ENCODE data around the gene DGKE.

The DGKE gene

DNA sequence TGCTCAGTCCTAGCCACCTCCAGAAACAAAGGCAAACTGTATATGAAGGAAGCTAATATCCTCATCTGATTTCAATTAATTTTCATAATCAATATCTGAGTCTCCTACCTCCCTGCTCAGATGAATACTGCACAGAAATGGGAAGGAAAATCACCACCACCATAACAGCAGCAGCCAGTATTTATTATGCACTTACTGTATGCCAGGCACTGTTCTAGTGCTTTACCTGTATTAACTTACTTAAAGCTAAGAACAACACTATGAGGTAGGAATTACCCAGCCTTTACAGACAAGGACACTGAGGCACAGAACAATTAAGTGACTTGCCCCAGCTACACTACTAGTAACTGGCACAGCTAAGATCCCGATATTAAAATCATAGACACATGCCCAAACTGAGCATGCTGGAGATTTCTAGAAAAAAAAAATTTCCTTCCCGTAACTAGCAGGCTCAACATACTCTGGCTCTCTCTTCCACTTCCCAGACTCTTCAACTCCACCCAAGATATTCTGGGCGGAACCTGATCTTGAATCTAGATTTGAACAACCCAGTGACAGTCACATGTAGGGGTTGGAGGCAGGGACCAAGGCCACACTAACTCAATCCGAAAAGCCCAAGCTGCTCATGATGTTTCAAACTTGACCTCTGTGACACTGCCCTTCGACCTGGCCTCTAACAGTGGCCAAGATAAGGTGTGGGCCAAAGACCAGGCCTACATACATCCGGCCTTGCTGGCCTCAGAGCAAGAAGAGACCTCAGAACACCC, 76.0 kb downstream of the DGKE start:
- DNase-seq (ENCODE audit: low spot score): no peak

GRCh38 chr17:56910509-56911235, 76.7 kb downstream of the DGKE start:
- H3K27ac ChIP-seq: peak overlapping the region; percentile 25 to 38
- TF ChIP-seq, protein P1, sequence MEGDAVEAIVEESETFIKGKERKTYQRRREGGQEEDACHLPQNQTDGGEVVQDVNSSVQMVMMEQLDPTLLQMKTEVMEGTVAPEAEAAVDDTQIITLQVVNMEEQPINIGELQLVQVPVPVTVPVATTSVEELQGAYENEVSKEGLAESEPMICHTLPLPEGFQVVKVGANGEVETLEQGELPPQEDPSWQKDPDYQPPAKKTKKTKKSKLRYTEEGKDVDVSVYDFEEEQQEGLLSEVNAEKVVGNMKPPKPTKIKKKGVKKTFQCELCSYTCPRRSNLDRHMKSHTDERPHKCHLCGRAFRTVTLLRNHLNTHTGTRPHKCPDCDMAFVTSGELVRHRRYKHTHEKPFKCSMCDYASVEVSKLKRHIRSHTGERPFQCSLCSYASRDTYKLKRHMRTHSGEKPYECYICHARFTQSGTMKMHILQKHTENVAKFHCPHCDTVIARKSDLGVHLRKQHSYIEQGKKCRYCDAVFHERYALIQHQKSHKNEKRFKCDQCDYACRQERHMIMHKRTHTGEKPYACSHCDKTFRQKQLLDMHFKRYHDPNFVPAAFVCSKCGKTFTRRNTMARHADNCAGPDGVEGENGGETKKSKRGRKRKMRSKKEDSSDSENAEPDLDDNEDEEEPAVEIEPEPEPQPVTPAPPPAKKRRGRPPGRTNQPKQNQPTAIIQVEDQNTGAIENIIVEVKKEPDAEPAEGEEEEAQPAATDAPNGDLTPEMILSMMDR (IDR thresholded peaks at IDR 0.05): no peak
- H3K4me3 ChIP-seq: peak overlapping the region; percentile 18
- no peak for DNase-seq (ENCODE audit: low spot score)

More for the DNA sequence above, 76.0 kb downstream of the DGKE start:
- H3K27ac ChIP-seq: peak overlapping the region; percentile 25 to 38
- TF ChIP-seq, protein P1 (IDR thresholded peaks at IDR 0.05): no peak
- H3K4me3 ChIP-seq: peak overlapping the region; percentile 15

GRCh38 chr17:56912105-56912999, 78.4 kb downstream of the DGKE start:
- DNase-seq (ENCODE audit: low spot score): no peak
- TF ChIP-seq, protein P1 (IDR thresholded peaks at IDR 0.05): no peak

GRCh38 chr17:56913000-56913311, 79.0 kb downstream of the DGKE start:
- Histone ChIP-seq H3K27ac (peak overlapping the region; percentile 83 to 90), H3K4me3 (peak overlapping the region; percentile 94)
- DNase-seq (ENCODE audit: low spot score): no peak
- TF ChIP-seq, protein P1 (IDR thresholded peaks at IDR 0.05): no peak

More at GRCh38 chr17:56912105-56912999, 78.4 kb downstream of the DGKE start:
- H3K27ac ChIP-seq: peak overlapping the region; percentile 83 to 90
- peak overlapping the region; percentile 94 for H3K4me3 ChIP-seq

- no peak for DNase-seq (ENCODE audit: low spot score)
- H3K4me3 ChIP-seq: peak overlapping the region; percentile 94
- H3K27ac ChIP-seq: peak overlapping the region; percentile 83 to 90
- TF ChIP-seq, protein P1 (IDR thresholded peaks at IDR 0.05): no peak
Observed at GRCh38 chr17:56913353-56913866, 79.5 kb downstream of the DGKE start.

- Histone ChIP-seq H3K4me3 (peak within 1 kb of the TSS; percentile 94), H3K27ac (peak within 1 kb of the TSS; percentile 83 to 90)
- TF ChIP-seq, protein P1 (IDR thresholded peaks at IDR 0.05): no peak
- DNase-seq (ENCODE audit: low spot score): peak; percentile 98
Observed at GRCh38 chr17:56913867-56914580, 80.1 kb downstream of the DGKE start, which contains the start of gene TRIM25. Gene TRIM25 (minus strand): TSS chr17:56914049. CDS start chr17:56913988, 61 bp downstream.
